Activated CD8-positive, alpha-beta memory T cell treated with anti-CD3 and anti-CD28 coated beads, Interleukin-2, amount 50 U/mL, for 1 hour (primary cell): ENCODE measurements around the gene TTLL5.

ENCODE experiments used
- DNase-seq: peaks from one replicate; pipeline ENCODE4 v3.0.0-alpha.2; 2020; ENCODE audit errors: extremely low read depth

The TTLL5 gene

GRCh38 chr14:75985618-75986438, 324.8 kb downstream of the TTLL5 start, which contains the start of gene IFT43:
IFT43 (plus strand) TSS chr14:75985763; CDS start chr14:75985787, 24 bp downstream.
- DNase-seq, result peak; percentile 88

- DNase-seq, result no peak
These were observed 325.4 kb downstream of the TTLL5 start for GRCh38 chr14:75986439-75986765.

GRCh38 chr14:75987201-75987970, 326.3 kb downstream of the TTLL5 start:
- no peak for DNase-seq

DNA sequence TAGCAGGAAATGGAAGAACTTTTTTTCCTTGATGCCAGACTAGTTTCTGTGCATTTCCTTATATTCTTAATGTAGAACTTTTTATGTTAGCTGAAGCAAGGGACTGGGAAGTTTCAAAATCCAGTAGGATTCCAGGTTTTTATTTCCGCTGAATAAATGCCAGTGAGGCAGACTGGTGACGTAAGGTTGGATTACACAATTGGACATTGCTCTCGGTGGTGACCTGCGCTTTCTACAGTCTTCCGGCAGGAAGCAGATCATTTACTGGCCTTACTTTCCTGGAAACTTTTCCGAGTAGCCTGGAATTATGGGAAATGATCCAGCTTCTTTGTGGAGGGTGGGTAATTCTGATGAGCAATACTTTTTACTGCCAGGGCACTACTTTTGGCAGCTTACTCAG, 328.1 kb downstream of the TTLL5 start:
- no peak for DNase-seq

- no peak for DNase-seq
These were observed 329.3 kb downstream of the TTLL5 start for GRCh38 chr14:75990297-75990696.

- no peak for DNase-seq
These were observed 330.7 kb downstream of the TTLL5 start for GRCh38 chr14:75991753-75992152.

GRCh38 chr14:75993567-75994041, 332.6 kb downstream of the TTLL5 start:
- no peak for DNase-seq

- no peak for DNase-seq
These were observed 334.5 kb downstream of the TTLL5 start for GRCh38 chr14:75995372-75996041.

GRCh38 chr14:75996488-75996887, 335.4 kb downstream of the TTLL5 start:
- no peak for DNase-seq

GRCh38 chr14:75999511-76000190, 338.6 kb downstream of the TTLL5 start:
- no peak for DNase-seq

DNA sequence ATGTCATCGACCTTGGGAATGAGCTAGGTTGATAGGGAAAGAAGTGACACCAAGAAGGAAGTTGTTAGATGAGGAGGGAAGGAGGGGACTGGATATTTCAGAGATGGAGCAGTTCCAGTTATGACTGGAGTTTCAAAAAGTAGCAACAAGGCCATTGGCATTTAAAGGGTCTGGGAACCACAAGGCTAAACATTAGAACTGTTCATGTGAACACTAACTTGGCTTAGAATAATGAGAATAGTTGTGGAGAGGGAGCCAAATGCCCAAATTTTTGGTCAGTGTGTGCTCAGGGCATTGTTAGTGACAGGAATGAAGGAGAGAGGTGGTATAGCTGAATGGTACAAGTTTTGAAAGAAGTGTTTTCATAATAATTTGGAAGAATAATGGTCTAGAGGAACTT, 341.3 kb downstream of the TTLL5 start:
- DNase-seq, result no peak
